Naive B cell (primary cell): ENCODE measurements around the gene RHD. TPM values are rescaled to one million over a fixed set of nuclear protein-coding genes. Genes with fewer than 3 reads are reported as not detected.
"Not testable (repeated sequence)": the region's sequence is repeated elsewhere in the genome, so short reads cannot be mapped to it uniquely, and the experiment has no call there.

Experiments used
- ATAC-seq, 2 donors: fragments of 150-1000 bp; cut with Tn5 transposase; 2 replicates each; pipeline ENCODE4 v1.10.0; 2021; ENCODE audit warnings: low read depth in 2 of 2, mild to moderate bottlenecking in 2 of 2, moderate library complexity in 2 of 2
- DNase-seq: peaks from one replicate; pipeline ENCODE4 v3.0.0; 2022
- H3K27ac Mint-ChIP-seq, 6 donors: one replicate each; pipeline ENCODE4 v1.8.0; 2020 to 2022; ENCODE audit warnings: mild to moderate bottlenecking in 6 of 6, mixed read lengths in 6 of 6, moderate library complexity in 5 of 6, inconsistent platforms in 2 of 6
- H3K27me3 Mint-ChIP-seq, 3 donors: one replicate each; pipeline ENCODE4 v1.8.0; 2021 to 2022; ENCODE audit warnings: mixed read lengths in 3 of 3, mild to moderate bottlenecking in 1 of 3
- H3K36me3 Mint-ChIP-seq, 2 donors: one replicate each; pipeline ENCODE4 v1.8.0; 2020 to 2022; ENCODE audit warnings: mixed read lengths in 2 of 2, inconsistent platforms in 1 of 2, mild to moderate bottlenecking in 1 of 2
- H3K4me1 Mint-ChIP-seq, 3 donors: one replicate each; pipeline ENCODE4 v1.8.0; 2020 to 2022; ENCODE audit warnings: mixed read lengths in 3 of 3, inconsistent platforms in 1 of 3, mild to moderate bottlenecking in 1 of 3, moderate library complexity in 1 of 3
- H3K4me3 Mint-ChIP-seq, 8 donors: one replicate each; pipeline ENCODE4 v1.8.0; 2020 to 2022; ENCODE audit warnings: mild to moderate bottlenecking in 8 of 8, mixed read lengths in 8 of 8, moderate library complexity in 8 of 8, inconsistent platforms in 2 of 8
- H3K9me3 Mint-ChIP-seq, 7 donors: one replicate each; pipeline ENCODE4 v1.8.0; 2020 to 2022; ENCODE audit warnings: mixed read lengths in 7 of 7, mild to moderate bottlenecking in 5 of 7, inconsistent platforms in 2 of 7, moderate library complexity in 1 of 7
- polyA plus RNA-seq, 6 donors: library from polyadenylated mRNA; unstranded; fragments of 300-500 nt; fragmentation: Illumina TruSeq; gene quantifications; one replicate each; pipeline ENCODE4 v1.2.3, GENCODE V29; 2021; ENCODE audit warnings: low read depth in 6 of 6

RHD gene
- polyA plus RNA-seq: under 1 TPM in 5 of 6 donors, not detected in 1; 0.29 to 0.62 (median 0.39) TPM

DNA sequence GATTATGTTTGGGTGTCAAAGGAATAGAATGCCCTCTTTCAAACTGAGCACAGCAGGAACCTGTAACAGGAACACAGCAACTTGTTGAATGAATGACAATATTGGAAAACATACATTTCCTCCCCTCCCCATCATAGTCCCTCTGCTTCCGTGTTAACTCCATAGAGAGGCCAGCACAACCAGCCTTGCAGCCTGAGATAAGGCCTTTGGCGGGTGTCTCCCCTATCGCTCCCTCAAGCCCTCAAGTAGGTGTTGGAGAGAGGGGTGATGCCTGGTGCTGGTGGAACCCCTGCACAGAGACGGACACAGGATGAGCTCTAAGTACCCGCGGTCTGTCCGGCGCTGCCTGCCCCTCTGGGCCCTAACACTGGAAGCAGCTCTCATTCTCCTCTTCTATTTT, at the start of gene RHD:
Gene RHD (plus strand): TSS at position 272 of the 400 bp plus-strand sequence. CDS start 39 bp downstream, at position 311.
- H3K27me3 Mint-ChIP-seq, H3K9me3 Mint-ChIP-seq, ATAC-seq, DNase-seq, H3K4me3 Mint-ChIP-seq, H3K27ac Mint-ChIP-seq, H3K36me3 Mint-ChIP-seq: not testable (repeated sequence)
- H3K4me1 Mint-ChIP-seq: peaks cover 0 to 12% (median 10%) of the 10 kb centered on the region in 3 donors

DNA sequence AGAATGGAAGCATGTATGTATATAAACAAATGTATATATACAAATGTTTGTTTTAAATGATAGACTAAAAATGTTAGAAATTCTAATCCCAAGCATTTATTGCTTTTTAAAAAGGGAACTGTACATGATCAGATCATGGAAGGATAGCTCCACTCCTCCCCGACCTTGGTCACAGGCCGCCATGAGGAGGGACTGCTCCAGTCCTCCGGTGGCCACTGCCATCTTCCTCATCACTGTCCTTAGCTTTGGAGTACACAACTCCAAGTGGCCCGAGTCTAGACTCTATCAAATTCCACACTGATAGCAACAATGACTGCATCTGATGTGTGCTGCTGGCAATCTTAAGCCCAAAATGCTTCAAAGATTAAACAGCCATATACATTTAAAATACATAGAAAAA, 49.7 kb upstream of the RHD start:
- no peak overlapping the region for H3K4me3 Mint-ChIP-seq
- no peak overlapping the region for H3K27ac Mint-ChIP-seq
- H3K4me1 Mint-ChIP-seq: peaks cover 0 to 6% (median 0%) of the 10 kb centered on the region in 3 donors
- peaks cover 0 to 32% of the 10 kb centered on the region in 2 donors for H3K36me3 Mint-ChIP-seq
- no peaks in the 10 kb centered on the region for H3K9me3 Mint-ChIP-seq
- ATAC-seq: no peak
- no peaks in the 10 kb centered on the region for H3K27me3 Mint-ChIP-seq
- no peak for DNase-seq

DNA sequence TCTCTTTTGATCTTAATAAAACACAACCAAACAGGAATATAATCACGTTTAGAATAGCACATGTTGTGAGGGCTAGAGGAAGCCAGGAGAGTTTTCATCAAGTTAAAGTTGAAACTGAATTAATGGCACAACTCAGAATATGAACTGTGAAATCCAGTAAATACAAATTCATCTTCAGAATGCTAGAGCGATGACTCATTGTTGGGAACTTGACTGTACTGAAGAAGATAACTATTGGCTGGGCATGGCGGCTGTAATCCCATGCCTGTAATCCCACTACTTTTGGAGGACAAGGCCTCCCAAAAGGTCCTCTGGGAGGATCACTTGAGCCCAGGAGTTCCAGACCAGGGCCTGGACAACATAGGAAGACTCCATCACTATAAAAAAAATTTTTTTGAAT, 48.8 kb upstream of the RHD start:
- Mint-ChIP-seq H3K9me3 (no peaks in the 10 kb centered on the region), H3K36me3 (peaks cover 8 to 38% of the 10 kb centered on the region in 2 donors), H3K4me1 (peaks cover 0 to 6% (median 3%) of the 10 kb centered on the region in 3 donors), H3K4me3 (no peak overlapping the region), H3K27ac (peak overlapping the region in 1 of 6 donors; percentile 36), H3K27me3 (no peaks in the 10 kb centered on the region)
- DNase-seq (no peak), ATAC-seq (no peak)

DNA sequence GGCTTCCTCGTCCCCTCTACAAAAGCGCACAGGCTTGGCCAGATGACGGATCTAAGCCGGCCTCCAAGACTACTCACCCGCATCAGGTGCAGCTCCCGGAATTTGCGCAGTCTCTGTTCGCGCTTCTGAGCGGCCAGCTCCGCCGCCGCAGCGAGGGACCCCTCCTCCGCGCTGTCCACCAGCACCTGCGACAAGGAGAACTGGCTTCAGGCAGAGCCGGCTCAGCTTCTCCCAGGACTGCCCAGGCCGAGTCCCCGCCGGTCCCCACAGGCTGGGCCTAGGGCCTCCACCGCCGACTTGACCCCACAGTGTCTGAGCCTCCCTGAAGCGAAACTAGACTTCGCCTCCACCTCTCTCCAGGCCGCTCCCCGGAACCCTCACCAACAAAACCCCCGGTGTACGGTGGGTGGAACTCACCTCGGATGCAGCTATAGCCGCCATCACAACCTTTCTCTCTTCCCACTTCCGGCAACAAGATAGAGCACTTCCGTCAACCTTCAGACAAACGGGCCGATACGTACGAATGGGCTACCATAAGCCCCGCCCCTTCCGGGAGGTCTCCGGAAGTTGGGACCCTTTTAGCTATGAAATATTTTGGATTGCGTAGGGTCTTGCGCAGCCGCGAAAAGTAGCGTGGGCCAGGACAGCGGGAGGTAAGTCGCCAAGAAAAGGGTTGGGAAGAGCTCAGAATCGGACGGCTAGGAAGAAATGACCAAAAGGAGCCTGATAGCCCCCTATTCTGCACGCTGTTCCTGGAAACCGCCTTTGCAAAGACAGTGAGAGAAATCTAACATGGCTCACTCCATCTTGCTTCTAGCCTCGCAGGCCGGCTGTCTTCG, 40.1 kb upstream of the RHD start, which contains the start of gene SYF2:
Gene SYF2 (minus strand): TSS at position 476 of the 839 bp plus-strand sequence. CDS start 35 bp downstream, at position 441.
- H3K27me3 Mint-ChIP-seq: no peaks in the 10 kb centered on the region
- H3K4me3 Mint-ChIP-seq: no peak within 1 kb of the TSS
- H3K9me3 Mint-ChIP-seq: no peaks in the 10 kb centered on the region
- DNase-seq (peak; percentile 87), ATAC-seq (peak; percentile 89 to 90)
- peaks cover 19 to 37% (median 22%) of the 10 kb centered on the region in 3 donors for H3K4me1 Mint-ChIP-seq
- H3K36me3 Mint-ChIP-seq: peaks cover 8 to 10% of the 10 kb centered on the region in 2 donors
- H3K27ac Mint-ChIP-seq: no peak within 1 kb of the TSS

DNA sequence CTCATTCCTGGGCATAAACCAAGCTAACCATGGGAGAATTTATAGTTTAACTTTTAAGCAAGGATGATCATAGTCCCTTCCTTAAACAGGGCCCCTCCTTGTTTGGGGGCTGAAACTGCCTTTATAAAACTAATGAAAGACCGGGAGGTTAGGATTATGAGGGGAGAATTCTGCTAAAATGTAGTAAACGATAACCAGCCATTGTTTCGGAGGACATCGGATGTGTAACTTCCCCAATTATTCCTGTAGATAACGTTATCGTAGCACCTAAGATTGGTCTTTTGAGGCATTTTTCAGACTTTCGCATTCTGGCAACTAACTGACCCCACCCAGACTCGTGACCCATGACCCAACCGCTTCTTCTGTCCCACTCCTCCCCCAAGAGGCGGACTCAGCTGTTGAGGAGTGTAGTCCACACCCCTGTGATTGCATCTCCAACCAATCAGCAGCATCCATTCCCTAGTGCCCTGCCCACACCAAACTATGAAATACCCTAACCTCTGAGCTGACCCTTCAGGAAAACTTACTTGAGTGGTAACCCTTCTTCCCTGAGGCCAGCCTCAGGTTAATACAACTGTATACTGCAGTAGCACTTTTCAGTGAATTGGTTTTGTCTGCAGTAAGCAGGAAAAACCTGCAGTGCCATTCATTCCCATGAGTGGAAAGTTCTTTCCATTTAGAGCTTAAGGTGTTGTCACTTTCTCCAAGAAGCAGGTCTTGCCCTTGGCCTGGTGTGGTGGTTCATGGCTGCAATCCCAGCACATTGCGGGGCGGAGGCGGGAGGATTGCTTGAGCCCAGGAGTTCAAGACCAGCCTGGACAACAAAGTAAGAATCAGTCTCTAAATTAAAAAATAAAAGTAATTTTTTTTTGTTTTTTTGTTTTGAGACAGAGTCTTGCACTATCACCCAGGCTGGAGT, 39.2 kb upstream of the RHD start:
- peak; percentile 55 for DNase-seq
- Mint-ChIP-seq H3K36me3 (peaks cover 3 to 5% of the 10 kb centered on the region in 2 donors), H3K27ac (no peak overlapping the region), H3K27me3 (no peaks in the 10 kb centered on the region), H3K4me1 (peaks cover 26 to 45% (median 27%) of the 10 kb centered on the region in 3 donors), H3K9me3 (no peaks in the 10 kb centered on the region), H3K4me3 (no peak overlapping the region)
- ATAC-seq: peak; percentile 53 to 63

DNA sequence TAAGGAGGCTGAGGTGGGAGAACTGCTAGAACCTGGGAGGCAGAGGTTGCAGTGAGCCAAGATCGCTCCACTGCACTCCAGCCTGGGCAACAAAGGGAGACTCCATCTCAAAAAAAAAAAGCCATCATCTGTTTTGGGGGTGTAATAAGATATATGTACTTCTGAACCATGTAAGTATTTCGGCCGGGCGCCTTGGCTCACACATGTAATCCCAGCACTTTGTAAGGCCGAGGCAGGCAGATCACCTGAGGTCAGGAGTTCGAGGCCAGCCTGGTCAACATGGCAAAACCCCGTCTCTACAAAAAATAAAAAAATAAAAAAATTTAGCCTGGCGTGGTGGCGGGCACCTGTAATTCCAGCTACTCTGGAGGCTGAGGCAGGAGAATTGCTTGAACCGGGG, 36.9 kb upstream of the RHD start:
- not testable (repeated sequence) for ATAC-seq, H3K36me3 Mint-ChIP-seq, H3K27me3 Mint-ChIP-seq, H3K27ac Mint-ChIP-seq, DNase-seq, H3K9me3 Mint-ChIP-seq
- H3K4me1 Mint-ChIP-seq: peaks cover 37 to 60% (median 43%) of the 10 kb centered on the region in 3 donors
- H3K4me3 Mint-ChIP-seq: peak overlapping the region in 1 of 8 donors; percentile 15

DNA sequence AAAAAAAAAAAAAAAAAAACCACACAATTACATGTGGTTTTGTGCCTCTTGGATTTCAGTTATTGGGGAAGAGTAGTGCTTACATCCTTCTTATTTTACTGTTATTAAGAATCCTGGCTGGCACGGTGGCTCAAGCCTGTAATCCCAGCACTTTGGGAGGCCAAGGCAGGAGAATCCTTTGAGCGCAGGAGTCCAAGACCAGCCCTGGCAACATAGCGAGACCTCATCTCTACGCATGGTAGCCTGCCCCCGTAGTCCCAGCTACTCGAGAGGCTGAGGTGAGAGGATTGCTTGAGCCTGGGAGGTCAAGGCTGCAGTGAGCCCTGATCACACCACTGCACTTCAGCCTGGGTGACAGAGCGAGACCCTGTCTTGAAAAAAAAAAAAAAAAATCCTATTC, 36.0 kb upstream of the RHD start:
- Mint-ChIP-seq H3K27ac (peak overlapping the region in 2 of 6 donors; percentile 71 to 76), H3K4me3 (peak overlapping the region in 4 of 8 donors; percentile 43 to 74 (median 69)), H3K4me1 (peaks cover 33 to 61% (median 49%) of the 10 kb centered on the region in 3 donors)
- not testable (repeated sequence) for H3K27me3 Mint-ChIP-seq, DNase-seq, H3K36me3 Mint-ChIP-seq, ATAC-seq, H3K9me3 Mint-ChIP-seq

DNA sequence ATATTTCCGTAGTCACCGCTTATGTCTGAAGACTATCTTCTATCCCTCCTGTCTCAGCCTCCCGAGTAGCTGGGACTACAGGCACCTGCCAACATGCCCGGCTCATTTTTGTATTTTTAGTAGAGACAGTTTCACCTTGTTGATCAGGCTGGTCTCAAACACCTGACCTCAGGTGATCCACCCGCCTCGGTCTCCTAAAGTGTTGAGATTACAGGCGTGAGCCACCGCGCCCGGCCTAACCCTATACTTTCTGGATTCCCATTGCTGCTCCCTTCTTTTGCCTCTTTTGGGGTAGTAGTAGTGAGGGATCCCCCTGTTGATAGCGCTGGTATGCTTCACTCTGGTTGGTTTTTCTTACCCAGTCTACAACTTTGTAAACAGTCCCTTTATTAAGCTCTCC, 34.3 kb upstream of the RHD start:
- Mint-ChIP-seq H3K4me1 (peaks cover 29 to 66% (median 46%) of the 10 kb centered on the region in 3 donors), H3K27me3 (no peaks in the 10 kb centered on the region), H3K27ac (peak overlapping the region in 3 of 6 donors; percentile 36 to 74 (median 67)), H3K4me3 (peak overlapping the region in 3 of 8 donors; percentile 16 to 74 (median 67)), H3K9me3 (no peaks in the 10 kb centered on the region), H3K36me3 (no peaks in the 10 kb centered on the region)
- DNase-seq (no peak), ATAC-seq (no peak)

DNA sequence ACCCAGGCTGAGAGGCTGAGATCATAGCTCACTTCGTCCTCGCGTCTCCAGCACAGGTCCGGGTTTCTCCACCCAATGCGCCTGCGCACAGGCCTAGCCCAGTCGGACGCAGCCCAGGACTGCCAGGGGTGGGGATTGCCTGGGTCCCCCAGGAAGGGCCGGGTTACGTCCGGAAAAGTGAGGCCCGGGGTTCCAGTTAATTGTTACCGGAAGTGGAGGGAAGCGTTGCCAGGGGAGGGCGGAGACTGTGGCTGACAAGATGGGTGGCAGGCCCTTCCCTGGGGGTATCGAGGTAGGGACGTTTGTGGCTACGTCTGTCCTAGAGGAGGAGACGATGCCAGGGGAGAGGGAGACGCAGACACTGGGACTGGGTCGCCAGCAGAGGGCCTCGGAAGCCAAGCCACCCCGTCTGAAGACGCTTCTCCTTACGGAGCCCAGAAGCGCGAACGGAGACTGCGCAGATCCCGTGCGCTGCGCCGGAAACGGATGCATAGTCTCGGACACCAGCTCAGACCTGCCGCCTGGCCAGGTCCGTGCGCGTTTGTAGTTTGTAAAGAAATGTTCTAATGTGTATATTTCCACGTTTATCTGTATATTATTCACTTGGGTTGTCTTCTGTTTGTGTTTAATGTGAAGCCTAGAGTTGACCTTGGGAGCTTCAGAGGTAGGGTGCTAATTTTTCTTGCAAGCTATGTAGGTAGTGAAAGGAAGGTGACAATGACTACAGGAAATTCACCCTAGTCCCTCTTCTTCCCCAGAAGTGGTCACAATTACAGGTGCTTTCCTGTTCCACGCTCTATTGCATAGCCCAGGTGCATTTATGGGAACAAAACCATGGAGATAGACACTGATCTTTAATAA, 32.4 kb upstream of the RHD start:
- ATAC-seq (peak; percentile 85 to 87), DNase-seq (peak; percentile 80)
- Mint-ChIP-seq H3K36me3 (peaks cover 0 to 9% of the 10 kb centered on the region in 2 donors), H3K27me3 (no peaks in the 10 kb centered on the region), H3K27ac (peak overlapping the region; percentile 92 to 99 (median 97)), H3K9me3 (no peaks in the 10 kb centered on the region), H3K4me1 (peaks cover 26 to 76% (median 57%) of the 10 kb centered on the region in 3 donors), H3K4me3 (peak overlapping the region; percentile 92 to 97 (median 96))

DNA sequence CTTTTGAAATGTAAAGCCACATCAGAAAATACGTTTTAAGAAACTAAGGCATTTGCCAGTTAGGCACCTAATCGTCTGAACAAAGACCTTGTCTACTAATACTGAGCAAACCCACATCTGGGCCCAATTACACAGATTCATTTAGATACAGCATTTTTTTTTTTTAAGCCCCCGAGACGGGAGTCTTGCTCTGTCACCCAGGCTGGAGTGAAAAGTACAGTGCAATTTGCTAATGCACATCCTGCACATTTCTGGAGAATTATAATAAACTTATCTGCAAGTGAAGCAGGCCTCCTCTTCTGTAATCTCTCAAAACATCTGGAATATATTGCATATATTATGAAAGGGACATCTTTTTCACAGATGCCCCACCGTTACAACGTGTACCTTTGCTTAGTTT, 28.4 kb upstream of the RHD start:
- Mint-ChIP-seq H3K36me3 (peaks cover 0 to 16% of the 10 kb centered on the region in 2 donors), H3K27me3 (no peaks in the 10 kb centered on the region), H3K4me3 (peak overlapping the region in 2 of 8 donors; percentile 12 to 99), H3K27ac (peak overlapping the region in 2 of 6 donors; percentile 41 to 65), H3K4me1 (peaks cover 33 to 76% (median 74%) of the 10 kb centered on the region in 3 donors), H3K9me3 (no peaks in the 10 kb centered on the region)
- no peak for ATAC-seq
- DNase-seq: no peak

DNA sequence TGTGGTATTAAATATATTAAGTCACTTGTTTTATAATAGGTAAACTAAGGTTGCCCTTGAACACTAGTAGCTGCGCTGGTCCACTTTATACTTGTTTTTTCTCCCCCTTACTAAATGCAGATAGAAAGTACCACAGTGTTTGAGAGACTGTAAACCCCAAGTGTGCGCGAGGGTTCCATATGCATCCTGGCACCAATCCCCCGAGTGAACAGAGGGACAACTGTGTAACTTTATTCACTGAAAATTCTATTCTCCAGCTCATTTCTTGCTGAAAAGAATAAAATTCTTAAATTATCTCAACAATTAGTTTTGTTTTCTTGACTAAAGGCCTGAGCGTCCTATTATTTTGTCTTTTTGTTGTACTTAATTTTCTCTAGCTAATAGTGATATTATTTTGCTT, 26.9 kb upstream of the RHD start:
- Mint-ChIP-seq H3K4me1 (peaks cover 21 to 66% (median 59%) of the 10 kb centered on the region in 3 donors), H3K36me3 (peaks cover 0 to 16% of the 10 kb centered on the region in 2 donors), H3K27me3 (no peaks in the 10 kb centered on the region), H3K27ac (peak overlapping the region in 4 of 6 donors; percentile 91 to 100 (median 100)), H3K9me3 (no peaks in the 10 kb centered on the region), H3K4me3 (peak overlapping the region; percentile 95 to 99 (median 98))
- no peak for ATAC-seq
- DNase-seq: no peak

DNA sequence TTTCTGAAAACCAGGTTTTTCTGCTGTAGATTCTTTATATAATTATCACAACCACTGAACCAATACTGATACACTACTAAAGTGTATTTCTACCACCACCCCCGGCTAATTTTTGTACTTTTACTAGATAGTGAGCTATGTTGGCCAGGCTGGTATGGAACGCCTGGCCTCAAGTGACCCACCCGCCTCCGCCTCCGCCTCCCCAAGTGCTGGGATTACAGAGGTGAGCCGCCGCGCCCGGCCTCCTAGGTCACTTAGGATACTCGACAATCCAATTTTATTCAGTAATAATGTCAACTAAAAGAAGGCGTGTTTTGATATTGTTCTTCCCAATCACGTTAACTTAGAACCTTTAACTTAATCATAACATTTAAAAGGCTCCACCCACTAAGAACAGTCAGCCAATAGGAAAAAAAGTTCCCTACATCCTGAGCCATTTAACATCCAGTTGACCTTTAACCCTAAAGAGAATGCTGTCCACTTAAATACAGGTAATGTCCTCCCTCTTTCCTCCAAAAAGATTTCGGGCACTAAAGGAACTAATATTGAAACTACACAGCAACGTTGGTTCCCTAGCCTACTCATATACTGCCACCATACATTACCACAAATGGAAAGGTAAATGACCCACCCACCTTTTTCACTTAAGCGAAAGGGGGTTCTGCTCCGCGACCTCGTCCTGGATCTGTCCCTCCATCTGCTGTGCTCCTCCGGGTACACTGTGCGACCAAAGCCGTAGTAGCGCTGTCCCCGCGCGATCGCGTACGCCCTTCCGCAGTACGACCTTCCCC, 26.3 kb upstream of the RHD start:
- Mint-ChIP-seq H3K27ac (peak overlapping the region; percentile 82 to 100 (median 100)), H3K4me3 (peak overlapping the region; percentile 95 to 99 (median 98)), H3K27me3 (no peaks in the 10 kb centered on the region), H3K9me3 (no peaks in the 10 kb centered on the region), H3K36me3 (peaks cover 0 to 16% of the 10 kb centered on the region in 2 donors), H3K4me1 (peaks cover 21 to 60% (median 53%) of the 10 kb centered on the region in 3 donors)
- ATAC-seq (no peak), DNase-seq (no peak)
